ENCODE data around the gene ARHGAP42.

- TF ChIP-seq CTCF (IDR thresholded peaks at IDR 0.05) (no peak), POLR2A (IDR thresholded peaks at IDR 0.05) (no peak)
Measured at GRCh38 chr11:100794446-100794845, 107.4 kb downstream of the ARHGAP42 start.

Data from testis (tissue), 2 donors.